ENCODE data around the gene RESF1.

- TF ChIP-seq JUN (CRISPR knock-in tag; IDR thresholded peaks at IDR 0.05) (no peak), ZNF274 (CRISPR knock-in tag; IDR thresholded peaks at IDR 0.05) (no peak)
Observed at GRCh38 chr12:31959701-31960391, 631 bp downstream of the RESF1 start.
